GM18498 (cell line): ENCODE data around the gene CDK5RAP1.

Source experiments
- ATAC-seq: cut with Tn5 transposase; IDR thresholded peaks from one replicate; pipeline ENCODE4 v1.9.1; 2021; ENCODE audit warnings: mild to moderate bottlenecking, moderate library complexity; ENCODE audit not compliant: unreplicated experiment

CDK5RAP1 gene

GRCh38 chr20:33337119-33337518 is 64.2 kb downstream of the CDK5RAP1 start:
- no peak for ATAC-seq

GRCh38 chr20:33336375-33336774 is 64.9 kb downstream of the CDK5RAP1 start:
- ATAC-seq = no peak

GRCh38 chr20:33334111-33334510 is 67.2 kb downstream of the CDK5RAP1 start:
- no peak for ATAC-seq

- no peak for ATAC-seq
Observed at GRCh38 chr20:33333616-33334015, 67.7 kb downstream of the CDK5RAP1 start.

- no peak for ATAC-seq
Observed at GRCh38 chr20:33332905-33333456, 68.3 kb downstream of the CDK5RAP1 start.

GRCh38 chr20:33328157-33329137 is 72.9 kb downstream of the CDK5RAP1 start:
- ATAC-seq = no peak

GRCh38 chr20:33325350-33325749 is 76.0 kb downstream of the CDK5RAP1 start:
- no peak for ATAC-seq

- no peak for ATAC-seq
Observed at GRCh38 chr20:33323236-33323635, 78.1 kb downstream of the CDK5RAP1 start.

GRCh38 chr20:33322456-33322855 is 78.9 kb downstream of the CDK5RAP1 start:
- no peak for ATAC-seq

GRCh38 chr20:33320006-33320405 is 81.3 kb downstream of the CDK5RAP1 start:
- ATAC-seq = no peak

- ATAC-seq = no peak
Observed at GRCh38 chr20:33318096-33318429, 83.3 kb downstream of the CDK5RAP1 start.

GRCh38 chr20:33317424-33318095 is 83.8 kb downstream of the CDK5RAP1 start:
- no peak for ATAC-seq

GRCh38 chr20:33316958-33317357 is 84.4 kb downstream of the CDK5RAP1 start:
- no peak for ATAC-seq

GRCh38 chr20:33316343-33316742 is 85.0 kb downstream of the CDK5RAP1 start:
- ATAC-seq = no peak

- ATAC-seq = no peak
Observed at GRCh38 chr20:33313686-33314314, 87.5 kb downstream of the CDK5RAP1 start.

- no peak for ATAC-seq
Observed at GRCh38 chr20:33312583-33312982, 88.7 kb downstream of the CDK5RAP1 start.

- ATAC-seq = no peak
Observed at GRCh38 chr20:33311996-33312395, 89.3 kb downstream of the CDK5RAP1 start.

GRCh38 chr20:33311011-33311410 is 90.3 kb downstream of the CDK5RAP1 start:
- no peak for ATAC-seq

GRCh38 chr20:33310327-33310899 is 90.9 kb downstream of the CDK5RAP1 start:
- no peak for ATAC-seq

GRCh38 chr20:33309631-33310030 is 91.7 kb downstream of the CDK5RAP1 start:
- no peak for ATAC-seq
